GM21576 (cell line): ENCODE data around the gene PDZRN3.
A peak's percentile ranks its signal among the peaks of the same experiment; 100 is the strongest.

Experiments
- ATAC-seq: cut with Tn5 transposase; IDR thresholded peaks from one replicate; pipeline ENCODE4 v1.9.1; 2021; ENCODE audit warnings: mild to moderate bottlenecking, moderate library complexity; ENCODE audit not compliant: unreplicated experiment

Gene PDZRN3

DNA sequence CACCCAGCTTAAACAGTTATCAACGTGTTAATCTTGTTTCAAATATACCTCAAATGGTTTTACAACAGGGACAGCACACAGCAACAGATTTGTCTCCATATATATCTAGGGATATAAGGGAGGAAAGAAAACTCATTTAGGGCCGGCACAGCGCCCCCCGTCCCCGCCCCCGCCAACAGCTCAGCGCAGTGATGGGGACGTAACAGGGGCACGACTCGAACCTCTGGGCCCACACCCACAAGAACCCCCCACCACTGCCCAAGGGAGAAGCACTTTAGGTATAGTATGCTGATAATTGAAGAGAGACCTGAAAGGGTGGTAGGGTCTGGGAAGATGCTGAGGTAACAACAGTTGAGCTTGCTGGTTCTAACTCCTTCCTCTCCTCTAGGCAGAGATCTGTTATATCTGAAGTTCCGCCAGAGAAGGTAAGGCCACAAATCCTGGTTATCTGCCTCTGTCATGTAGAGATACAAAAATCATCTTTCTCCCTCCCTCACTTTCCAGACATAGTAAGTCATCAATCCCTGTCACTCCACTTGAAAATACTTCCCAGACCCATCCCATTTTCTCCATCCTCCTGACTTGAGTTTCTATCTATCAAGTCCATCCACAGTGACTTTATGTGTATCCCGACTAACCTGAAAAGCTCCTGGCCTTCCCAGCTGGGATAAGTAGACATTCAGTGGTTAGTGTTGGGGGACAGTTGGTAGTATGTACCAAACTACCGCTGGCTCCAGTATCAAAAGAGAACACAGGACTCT lies 126.9 kb downstream of the PDZRN3 start:
- ATAC-seq, result no peak

DNA sequence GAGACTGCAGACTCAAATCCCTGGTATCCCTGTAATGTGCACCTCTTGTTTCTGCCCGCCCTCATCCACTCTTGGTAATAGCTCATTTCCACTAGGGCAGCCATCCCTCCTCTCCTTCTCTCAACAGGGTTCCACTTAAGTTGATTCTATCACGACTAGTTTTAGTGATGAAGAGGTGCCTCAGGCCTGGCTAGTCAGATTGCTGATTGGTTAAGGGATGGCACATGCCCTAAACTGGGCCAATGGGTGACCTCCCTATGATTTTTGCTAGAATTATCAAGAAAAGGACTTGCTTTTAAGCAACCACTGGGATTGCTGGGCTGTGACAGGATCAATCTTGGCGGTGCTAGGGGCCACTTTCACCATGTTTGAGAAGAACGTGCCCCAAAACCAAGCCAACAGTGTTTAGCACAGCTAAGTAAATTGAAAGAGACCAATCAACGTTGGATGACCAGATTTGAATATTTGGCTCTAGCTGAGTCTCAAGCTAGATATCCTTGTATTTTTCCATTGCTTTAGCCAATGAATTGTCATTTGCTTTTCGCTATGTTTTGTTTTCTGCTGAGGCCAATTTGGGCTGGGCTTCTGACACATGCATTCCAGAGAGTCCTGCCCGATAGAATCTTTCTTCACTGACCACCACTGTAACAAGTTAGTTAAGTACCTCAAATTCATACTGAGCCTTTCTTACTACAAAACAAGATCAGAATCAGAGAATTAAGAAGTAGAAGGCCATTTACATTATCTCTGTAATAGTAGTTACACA lies 131.0 kb downstream of the PDZRN3 start:
- ATAC-seq, result no peak

DNA sequence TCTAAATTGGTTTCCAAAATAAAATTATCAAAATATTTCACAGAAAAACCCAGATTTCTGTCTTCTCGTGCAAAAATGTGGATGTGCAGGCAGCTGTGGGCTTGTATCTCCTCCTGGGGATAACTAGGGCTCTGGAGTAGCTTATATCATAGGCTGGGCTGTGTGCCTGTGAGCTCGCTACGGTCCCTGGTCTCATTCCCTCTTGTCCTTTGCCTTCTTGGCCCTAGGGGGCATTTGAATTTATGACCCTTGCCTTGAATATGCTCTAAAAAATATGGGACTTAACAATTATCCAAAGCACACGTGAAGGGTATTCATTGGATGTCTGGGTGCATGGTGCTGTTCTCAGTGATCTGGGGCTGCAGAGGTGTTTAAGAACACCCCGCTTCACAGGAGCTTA lies 132.6 kb downstream of the PDZRN3 start:
- ATAC-seq, result no peak

DNA sequence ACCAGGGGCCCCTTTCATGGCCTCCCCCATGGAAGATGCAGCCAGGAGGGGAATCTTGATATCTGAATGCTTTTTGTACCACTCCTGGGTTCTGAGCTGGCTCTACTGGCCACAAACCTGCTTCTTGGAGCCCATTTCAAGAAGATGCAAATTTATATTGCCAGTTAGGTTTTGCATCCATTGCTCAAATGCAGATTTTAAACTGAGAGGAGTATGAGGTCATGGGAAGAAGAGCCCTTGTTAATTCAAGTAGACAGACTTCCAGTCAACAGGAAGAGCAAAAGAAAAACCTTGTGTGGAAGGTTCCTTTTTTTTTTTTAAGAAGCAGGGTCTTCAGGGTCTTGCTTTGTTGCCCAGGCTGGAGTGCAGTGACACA lies 133.5 kb downstream of the PDZRN3 start:
- no peak for ATAC-seq

DNA sequence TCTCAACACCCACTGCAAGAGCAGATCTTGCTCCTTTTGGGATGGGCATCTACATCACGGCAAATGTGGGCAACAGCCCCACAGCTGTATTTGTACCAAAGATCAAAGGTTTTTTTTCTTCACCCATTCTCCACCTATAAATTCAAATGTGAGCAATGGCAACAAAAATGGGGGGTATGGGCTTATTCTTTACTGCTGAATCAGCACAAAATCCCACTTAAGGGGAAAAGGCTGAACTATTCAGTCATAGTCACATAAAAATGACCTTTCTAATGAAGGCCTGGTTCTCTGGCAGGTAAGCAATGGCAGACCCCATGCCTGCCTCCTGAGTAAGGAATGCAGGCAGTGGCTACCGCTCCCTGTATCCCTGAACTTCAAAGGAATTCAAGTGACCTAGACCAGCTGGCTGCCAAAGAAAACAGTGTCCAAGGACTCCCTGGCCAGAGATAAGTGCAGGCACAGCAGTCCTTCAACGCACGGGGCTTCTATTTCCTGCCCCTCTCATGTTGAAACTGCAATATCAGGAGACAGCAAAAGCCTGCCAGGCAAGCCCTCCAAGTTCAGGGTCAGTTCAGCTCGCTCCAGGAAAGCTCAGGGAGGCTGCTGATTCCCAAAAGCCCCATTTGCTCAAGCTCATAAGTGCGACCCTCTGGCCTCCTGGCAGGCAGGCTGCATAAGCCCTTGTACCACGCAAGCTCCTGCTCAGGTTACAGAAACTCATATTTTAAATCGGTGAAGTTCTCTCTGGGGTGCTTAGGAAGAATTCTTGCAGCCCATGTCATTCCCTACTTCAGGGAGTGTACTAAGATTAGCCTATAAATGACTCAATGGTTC lies 134.1 kb downstream of the PDZRN3 start:
- ATAC-seq, result no peak

DNA sequence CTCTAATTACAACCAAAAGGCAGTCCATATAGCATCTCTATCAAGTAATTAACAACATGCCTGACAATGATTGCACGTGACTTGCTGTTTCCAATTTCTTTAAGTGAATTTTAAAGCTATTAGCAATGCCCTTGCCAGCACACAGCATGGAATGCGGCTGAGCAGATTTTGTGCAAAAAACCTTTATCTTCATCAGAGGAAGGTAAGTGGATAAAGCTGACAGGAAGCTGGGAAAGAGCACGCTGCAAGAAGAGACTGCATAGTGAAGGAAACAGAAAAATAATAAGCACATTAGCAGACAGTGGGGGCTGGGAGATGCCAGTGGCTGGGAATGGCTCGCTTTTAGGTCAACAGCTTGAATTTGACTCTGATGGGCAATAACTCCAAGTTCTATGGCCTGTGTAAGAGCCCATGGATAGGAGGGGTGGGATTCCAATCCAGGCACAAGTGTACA lies 138.8 kb downstream of the PDZRN3 start:
- ATAC-seq, result no peak

DNA sequence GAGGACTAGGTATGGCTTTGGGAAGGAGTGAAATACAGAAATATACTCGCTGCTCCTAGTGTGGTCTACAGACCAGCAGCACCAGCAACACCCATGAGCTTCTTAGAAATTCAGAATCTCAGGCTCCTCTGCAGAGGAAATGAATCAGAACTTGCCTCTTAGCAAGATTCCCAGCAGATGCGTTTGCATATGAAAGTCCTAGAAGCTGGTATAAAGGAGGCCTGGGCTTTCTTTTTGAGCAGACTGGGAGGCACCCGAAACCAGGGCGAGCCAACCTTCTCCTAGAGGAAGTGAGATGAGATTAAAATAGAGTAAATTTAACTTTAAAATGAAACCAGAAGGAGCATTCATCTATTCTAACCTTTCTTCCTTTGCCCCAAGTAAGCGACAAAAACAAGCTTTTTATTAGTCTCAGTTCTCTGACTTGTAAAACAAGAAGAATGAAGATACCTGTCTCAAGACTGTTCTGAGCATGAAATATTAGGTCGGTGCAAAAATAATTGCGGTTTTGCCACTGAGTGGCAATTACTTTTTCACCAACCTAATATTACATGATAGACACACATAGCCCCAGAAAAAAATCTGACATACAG lies 140.0 kb downstream of the PDZRN3 start:
- ATAC-seq, result peak; percentile 87

DNA sequence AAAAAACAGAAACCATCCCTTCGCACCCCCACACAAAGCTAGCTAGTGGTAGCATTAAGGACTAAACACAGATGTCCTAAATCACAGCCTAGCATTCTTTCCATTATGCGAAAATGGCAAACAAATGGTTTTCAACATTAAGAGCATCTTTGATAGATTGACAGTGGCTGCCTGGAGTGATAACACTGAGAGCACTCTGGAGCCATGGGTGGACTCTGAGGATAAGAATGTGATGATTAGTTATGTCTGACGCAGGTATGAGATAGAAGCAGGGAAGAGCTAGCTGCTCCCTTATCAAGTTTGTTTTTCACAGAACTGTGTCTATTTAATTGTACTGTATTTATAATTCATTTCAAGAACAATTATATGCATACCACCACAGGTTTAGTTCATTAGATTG lies 142.9 kb downstream of the PDZRN3 start:
- ATAC-seq, result no peak

DNA sequence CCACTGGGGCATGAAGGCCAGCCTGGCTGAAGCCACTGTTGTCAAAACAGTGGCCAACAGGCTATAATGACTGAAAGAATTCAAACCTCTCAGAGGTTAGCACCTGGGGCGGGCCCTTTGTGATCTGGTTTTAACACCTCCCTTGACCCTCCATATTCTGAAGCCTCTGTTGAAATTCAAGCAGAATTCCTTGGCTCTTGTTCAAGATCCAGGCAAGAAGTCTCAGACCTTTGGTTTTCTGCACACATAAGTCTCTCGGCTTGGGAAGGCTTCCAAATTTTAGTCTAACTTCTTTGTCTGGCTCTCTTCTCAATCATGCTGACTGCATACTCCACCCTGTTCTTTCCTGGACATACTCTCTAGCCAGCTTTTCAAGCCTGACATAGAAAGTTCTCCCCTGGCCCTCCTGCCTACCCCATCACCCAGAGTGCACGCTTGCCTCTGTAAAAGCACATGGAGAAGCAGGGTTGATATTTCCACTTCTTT lies 144.5 kb downstream of the PDZRN3 start:
- no peak for ATAC-seq

DNA sequence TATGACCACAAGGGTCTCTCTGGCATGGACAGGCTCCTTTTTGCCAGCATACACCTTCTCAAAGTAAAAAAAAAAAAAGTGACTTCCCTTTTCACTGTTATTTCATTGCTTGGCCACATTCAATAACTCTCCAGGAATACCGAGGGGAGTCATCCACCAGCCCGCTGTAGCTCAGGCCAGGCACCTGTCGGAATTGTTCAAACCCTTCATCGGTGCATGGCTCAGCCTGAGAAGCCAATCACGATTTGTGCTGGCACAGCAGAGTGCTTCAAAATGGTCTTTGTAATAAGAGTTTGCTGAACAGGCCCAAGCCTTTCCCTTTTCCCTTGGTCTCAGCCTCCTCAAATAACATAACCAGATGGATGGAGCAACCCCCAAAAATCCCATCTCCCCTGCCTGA lies 145.4 kb downstream of the PDZRN3 start:
- no peak for ATAC-seq

DNA sequence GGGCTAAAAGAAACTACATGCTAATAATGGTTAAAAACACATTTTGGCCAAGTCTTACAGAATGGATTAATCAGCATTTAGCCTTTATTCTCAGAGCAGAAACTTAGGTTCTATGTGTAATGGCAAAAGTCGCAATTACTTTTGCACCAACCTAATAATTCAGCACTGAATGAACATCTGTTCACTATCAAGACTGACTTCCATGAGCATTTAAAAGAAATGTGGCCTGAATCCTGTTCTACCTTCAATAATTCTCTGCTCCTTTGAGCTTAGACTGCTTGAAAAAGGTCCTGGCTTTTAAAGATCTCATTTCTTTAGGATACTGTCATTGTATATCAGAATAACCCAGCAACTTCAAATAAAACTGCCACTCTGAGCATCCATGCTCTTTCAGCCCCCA lies 145.9 kb downstream of the PDZRN3 start:
- ATAC-seq, result no peak

DNA sequence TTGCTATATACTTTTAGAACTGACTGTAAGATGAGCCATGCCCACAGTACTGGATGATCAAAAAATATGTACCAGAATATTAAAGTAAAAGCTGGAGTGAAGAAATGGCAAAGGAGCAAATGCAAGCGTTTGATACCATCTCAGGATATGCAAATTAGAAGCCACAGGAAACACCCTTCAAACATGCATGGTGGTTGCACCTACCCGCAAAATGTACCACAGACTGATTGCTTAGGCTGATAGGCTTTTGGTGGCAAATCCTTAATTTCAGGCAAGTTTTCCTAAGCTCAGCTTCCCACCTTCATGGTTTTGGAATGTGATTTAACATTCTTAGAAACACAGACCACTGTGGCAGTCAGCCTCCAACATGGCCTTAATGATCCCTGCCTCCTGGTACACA lies 149.0 kb downstream of the PDZRN3 start:
- ATAC-seq, result no peak

DNA sequence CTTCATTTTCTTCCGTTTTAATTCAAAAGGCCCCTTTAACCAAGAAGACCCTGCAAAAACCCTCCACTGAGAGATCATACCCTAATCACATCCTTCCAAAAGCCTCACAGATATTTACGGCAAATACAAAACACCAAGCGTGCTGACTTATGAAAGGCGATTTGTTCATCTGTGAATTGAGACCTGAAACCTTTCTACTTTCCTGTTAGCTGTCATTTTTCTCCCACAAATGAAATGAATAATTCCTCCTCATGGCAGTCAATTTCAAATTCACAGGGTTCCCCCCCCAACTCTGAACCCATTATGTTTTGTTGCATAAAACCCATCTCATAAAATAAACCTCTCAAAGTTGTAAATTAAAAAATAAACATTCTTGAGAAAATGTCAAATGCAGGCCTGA lies 149.6 kb downstream of the PDZRN3 start:
- ATAC-seq, result no peak

DNA sequence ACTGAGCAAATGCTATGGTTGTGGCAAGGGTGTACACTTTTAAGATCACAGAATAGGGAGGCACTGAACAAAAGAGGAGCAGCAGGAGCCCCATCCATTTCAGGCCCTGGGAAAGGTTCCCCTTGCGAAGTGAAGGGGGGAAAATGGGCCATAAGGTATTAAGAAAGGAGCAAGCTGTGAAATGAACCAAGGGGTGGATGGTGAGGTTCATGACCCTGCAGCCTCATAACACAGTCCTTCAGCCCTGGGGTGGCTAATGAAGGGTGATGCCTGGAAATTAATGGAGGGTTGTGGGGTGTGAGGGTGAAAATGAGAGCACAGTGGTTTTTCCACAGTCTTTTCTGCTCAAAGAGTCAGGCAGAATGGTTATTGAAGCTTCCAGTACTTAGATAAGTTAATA lies 150.1 kb downstream of the PDZRN3 start:
- ATAC-seq, result no peak

DNA sequence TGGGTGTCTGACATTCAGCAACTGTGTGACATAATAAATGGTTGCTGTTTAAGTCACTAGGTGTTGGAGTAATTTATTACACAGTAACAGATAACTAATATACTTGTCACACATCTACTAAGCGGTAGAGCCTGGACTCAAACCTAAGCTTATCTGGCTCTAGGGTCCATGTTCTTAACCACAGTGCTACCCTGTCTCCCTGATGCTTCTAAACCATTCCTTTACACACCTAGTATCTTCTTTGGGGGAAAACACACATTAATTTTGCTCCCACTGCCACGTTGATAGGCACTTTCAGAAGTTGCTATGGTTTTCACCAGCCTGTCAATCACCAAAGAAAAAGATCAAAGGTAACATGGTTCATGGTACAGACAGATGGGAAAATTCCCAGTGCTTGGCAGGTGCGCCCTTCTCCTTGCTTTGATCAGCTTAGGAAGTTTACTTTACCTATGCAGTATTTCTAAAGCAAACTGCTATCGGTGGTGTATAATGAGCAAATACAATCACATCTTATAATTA lies 150.8 kb downstream of the PDZRN3 start:
- ATAC-seq, result no peak

DNA sequence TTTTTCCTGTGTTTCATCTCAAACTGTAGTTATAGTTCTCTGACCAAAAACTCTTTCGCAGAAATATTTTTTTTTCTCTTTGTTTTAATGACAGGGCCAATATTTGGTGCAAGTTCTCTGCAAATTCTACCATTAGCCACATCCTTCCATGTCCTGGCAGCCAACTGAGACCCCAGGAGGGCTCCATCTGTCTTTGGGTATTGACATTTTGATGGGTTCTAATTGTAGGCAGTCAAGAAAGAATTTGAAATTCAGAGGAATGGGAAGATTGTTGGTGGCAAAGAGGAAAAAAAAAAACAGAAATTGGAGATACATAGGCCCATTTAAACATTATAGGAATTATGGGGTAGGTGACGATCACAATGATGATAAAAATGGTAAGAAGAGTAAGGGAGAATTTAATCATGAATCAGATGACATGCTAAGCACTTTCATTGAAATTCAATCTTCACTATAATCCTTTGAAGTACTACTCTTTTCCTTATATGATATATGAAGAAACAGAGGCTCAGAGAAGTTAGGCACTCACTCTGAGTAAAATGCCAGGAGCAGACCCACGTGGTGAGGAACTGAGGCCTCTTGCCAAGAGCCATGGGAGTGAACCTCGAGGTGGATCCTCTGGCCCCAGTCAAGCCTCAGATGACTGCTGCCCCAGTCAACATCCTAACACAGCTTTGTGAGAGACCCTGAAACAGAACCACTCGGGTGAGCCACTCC lies 151.4 kb downstream of the PDZRN3 start:
- ATAC-seq, result no peak

DNA sequence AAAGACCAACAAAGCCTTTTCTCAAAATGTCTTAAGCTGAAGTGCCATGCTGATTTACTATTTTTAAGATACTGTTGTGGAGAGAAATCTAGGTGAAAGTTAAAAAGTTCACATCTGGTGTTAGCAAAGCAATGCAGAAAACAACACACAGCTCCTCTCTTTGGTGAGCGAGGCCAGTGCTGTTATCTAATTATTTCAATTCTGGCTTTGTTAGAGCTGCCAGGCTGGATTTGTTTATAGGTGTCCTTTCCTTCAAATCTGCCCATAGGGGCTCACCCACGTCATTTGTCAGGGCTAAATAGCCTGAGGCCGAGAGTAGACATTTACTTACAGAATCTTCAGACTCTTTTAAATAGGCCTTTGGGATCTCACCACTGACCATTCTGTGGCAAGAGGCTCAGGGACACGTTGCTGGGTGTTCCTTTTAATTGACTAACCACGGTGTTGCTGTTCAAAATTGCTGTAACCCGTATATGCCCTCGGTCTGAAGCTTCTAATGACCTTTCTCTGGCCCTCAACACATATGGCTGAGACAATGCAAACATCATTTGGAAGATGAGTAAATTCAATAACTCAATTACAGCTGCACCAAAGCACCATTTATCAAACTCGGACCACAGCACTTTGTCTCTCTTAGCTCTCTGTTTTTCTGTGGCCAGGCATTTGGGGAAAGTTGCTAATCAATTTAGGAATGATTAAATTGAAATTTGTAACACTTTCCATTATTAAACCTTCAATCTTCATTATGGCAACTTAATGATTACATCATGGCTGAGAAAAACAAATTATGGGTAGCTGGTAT lies 152.6 kb downstream of the PDZRN3 start:
- ATAC-seq, result no peak

DNA sequence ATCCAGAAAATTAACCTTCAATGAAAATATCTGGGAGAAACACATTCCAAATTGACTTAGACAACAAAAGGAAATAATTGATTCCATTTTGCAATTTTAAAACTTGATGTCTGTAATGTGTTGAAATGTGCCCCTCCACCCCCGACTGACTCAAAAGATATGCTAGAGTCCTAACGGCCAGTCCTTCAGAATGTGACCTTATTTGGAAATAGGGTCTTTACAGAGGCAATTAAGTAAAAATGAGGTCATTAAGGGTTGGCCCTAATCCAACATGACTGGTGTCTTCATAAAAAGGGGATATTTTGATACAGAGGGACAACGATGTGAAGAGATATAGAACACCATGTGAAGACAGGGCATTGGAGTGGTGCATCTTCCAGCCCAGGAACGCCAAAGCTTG lies 153.9 kb downstream of the PDZRN3 start:
- ATAC-seq, result no peak

DNA sequence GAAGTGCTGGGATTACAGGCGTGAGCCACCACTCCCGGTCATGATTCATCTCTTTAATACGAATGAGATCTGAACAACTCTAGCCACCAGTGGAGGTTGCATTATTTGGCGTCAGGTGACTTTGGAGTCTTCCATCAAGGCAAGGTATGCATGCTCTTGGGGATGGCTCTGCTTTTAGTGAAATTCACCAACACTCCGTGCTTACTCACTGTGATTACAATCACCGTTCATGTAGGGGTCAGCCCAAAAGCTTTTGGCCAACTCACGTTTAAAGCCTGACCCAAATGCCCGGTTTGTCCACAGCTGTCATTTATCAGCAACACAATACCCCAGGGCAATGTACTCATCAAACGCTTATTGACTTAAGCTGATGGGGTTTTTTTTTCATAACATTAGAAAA lies 155.4 kb downstream of the PDZRN3 start:
- no peak for ATAC-seq
